Endothelial cell of umbilical vein (primary cell): Measurements from ENCODE around the gene C12orf60. TPM values are rescaled to one million over a fixed set of nuclear protein-coding genes. Genes with fewer than 3 reads are reported as not detected.
"Not testable (repeated sequence)": the region's sequence is repeated elsewhere in the genome, so short reads cannot be mapped to it uniquely, and the experiment has no call there.

Experiments
- BruUV-seq: library from RNA; stranded (reverse); fragments of 400-500 nt; replicated peaks from 2 replicates; lab custom pipeline; 2021; lab: Mats Ljungman, UMichigan
- CTCF ChIA-PET: fragments of 300-600, 350-600 bp; sonication (Branson Sonifier 250); formaldehyde crosslinking; loops from one replicate; lab custom pipeline; 2021; ENCODE audit warnings: antibody characterized with exemption, inconsistent platforms; lab: Charles Lee
- POLR2A ChIA-PET: fragments of 300-600, 350-600 bp; sonication (Branson Sonifier 250); formaldehyde crosslinking; loops from one replicate; lab custom pipeline; 2021; ENCODE audit warnings: antibody characterized with exemption, inconsistent platforms; lab: Charles Lee
- DNase-seq: peaks from one replicate; pipeline ENCODE4 v3.0.0-alpha.2; 2011; ENCODE audit warnings: low read depth, low spot score
- FAIRE-seq: peaks from 2 replicates; lab custom pipeline; 2011; peaks lifted over from hg19 to GRCh38; lab: Jason Lieb, UNC
- H2AFZ ChIP-seq: 2 replicates; pipeline ENCODE4 v1.6.0; 2012; ENCODE audit warnings: low read depth, low read length, control low read depth, inconsistent platforms
- H3K27ac ChIP-seq: 2 replicates; pipeline ENCODE4 v1.5.1; 2011; ENCODE audit warnings: low read depth, mild to moderate bottlenecking, control low read depth, low read length, moderate library complexity; ENCODE audit not compliant: insufficient read depth
- H3K27me3 ChIP-seq, 2 experiments: 2 replicates each; pipeline versions ENCODE4 v1.6.0 to v1.6.1; 2011; ENCODE audit warnings: low read length in 2 of 2, mixed read lengths in 1 of 2; ENCODE audit not compliant: control insufficient read depth in 2 of 2, insufficient read depth in 2 of 2
- H3K36me3 ChIP-seq, 2 experiments: 2 replicates in 1 of 2; 3 replicates in 1 of 2; pipeline ENCODE4 v1.5.1; 2011; ENCODE audit warnings: low read length in 2 of 2, mild to moderate bottlenecking in 1 of 2, moderate library complexity in 1 of 2; ENCODE audit not compliant: control insufficient read depth in 2 of 2, insufficient read depth in 2 of 2; ENCODE audit errors: extremely low read depth in 1 of 2
- H3K4me1 ChIP-seq: 3 replicates; pipeline ENCODE4 v1.5.1; 2011; ENCODE audit warnings: mild to moderate bottlenecking, low read length; ENCODE audit not compliant: control insufficient read depth, insufficient read depth; ENCODE audit errors: extremely low read depth
- H3K4me2 ChIP-seq: 2 replicates; pipeline ENCODE4 v1.6.1; 2011; ENCODE audit warnings: low read length, control low read depth, mixed read lengths; ENCODE audit not compliant: insufficient read depth
- H3K4me3 ChIP-seq, 3 experiments: fragments of 200-600 bp in 1 of 3; sonication (generic), shearing (Covaris generic) in 1 of 3; replicated peaks in 1 of 3; 2 replicates each; pipeline ENCODE4 v1.5.1; 2011 to 2016; ENCODE audit warnings: control low read depth in 3 of 3, low read length in 3 of 3, mild to moderate bottlenecking in 2 of 3, inconsistent platforms in 1 of 3, low read depth in 1 of 3, moderate library complexity in 1 of 3; ENCODE audit not compliant: insufficient read depth in 1 of 3
- H3K79me2 ChIP-seq: 2 replicates; pipeline ENCODE4 v1.6.0; 2012; ENCODE audit warnings: low read length, inconsistent platforms; ENCODE audit not compliant: control insufficient read depth, insufficient read depth
- H3K9ac ChIP-seq: replicated peaks from 2 replicates; pipeline ENCODE3; 2011; ENCODE audit warnings: low read length, control low read depth; ENCODE audit not compliant: insufficient read depth; ENCODE audit errors: extremely low read depth
- H3K9me1 ChIP-seq: replicated peaks from 3 replicates; pipeline ENCODE4 v1.6.0; 2011; ENCODE audit warnings: mild to moderate bottlenecking, low read length; ENCODE audit not compliant: control insufficient read depth, insufficient read depth; ENCODE audit errors: extremely low read depth
- H3K9me3 ChIP-seq: replicated peaks from 2 replicates; pipeline ENCODE4 v1.5.1; 2012; ENCODE audit warnings: low read length, inconsistent platforms; ENCODE audit not compliant: control insufficient read depth, insufficient read depth
- H4K20me1 ChIP-seq: replicated peaks from 2 replicates; pipeline ENCODE3; 2011; ENCODE audit warnings: mild to moderate bottlenecking, low read length; ENCODE audit not compliant: control insufficient read depth, insufficient read depth; ENCODE audit errors: extremely low read depth
- FOS ChIP-seq: IDR thresholded peaks from 2 replicates; pipeline ENCODE4 v1.6.1; 2011; ENCODE audit warnings: mild to moderate bottlenecking, low read length, moderate library complexity, borderline replicate concordance; ENCODE audit not compliant: insufficient read depth
- GATA2 ChIP-seq: IDR thresholded peaks from 2 replicates; pipeline ENCODE4 v1.7.0; 2011; ENCODE audit warnings: low read depth, mild to moderate bottlenecking, moderate library complexity, mixed read lengths, low read length; ENCODE audit not compliant: insufficient read length, insufficient read depth
- JUN ChIP-seq: IDR thresholded peaks from 2 replicates; pipeline ENCODE4 v1.6.1; 2011; ENCODE audit warnings: borderline replicate concordance, low read depth; ENCODE audit not compliant: insufficient read length, insufficient read depth
- MYC ChIP-seq: IDR thresholded peaks from one replicate; pipeline ENCODE4 v1.6.1; 2011; ENCODE audit warnings: mild to moderate bottlenecking, low read depth, low read length
- POLR2A ChIP-seq: IDR thresholded peaks from 2 replicates; pipeline ENCODE4 v1.6.1; 2012; ENCODE audit warnings: low read depth, mild to moderate bottlenecking, control low read depth, low read length
- POLR2AphosphoS5 ChIP-seq: IDR thresholded peaks from 2 replicates; pipeline ENCODE4 v1.6.1; 2012; ENCODE audit warnings: low read depth, mild to moderate bottlenecking, control low read depth, low read length, moderate library complexity; ENCODE audit not compliant: insufficient read depth
- dilution Hi-C: fragments of 300-500 bp; cut with MboI; formaldehyde crosslinking; loops from one replicate; pipeline ENCODE4 v1.15.0; 2019; ENCODE audit warnings: low sequenced_read_pairs; ENCODE audit not compliant: extremely low pct_ligation_motif_present
- intact Hi-C: fragments of 100-400 bp; cut with micrococcal nuclease; formaldehyde crosslinking; loops from one replicate; pipeline ENCODE4 v1.10.0; 2022
- polyA plus RNA-seq, 4 experiments: library from polyadenylated mRNA; depleted of rRNA in 3 of 4; stranded (reverse) in 3 of 4; unstranded in 1 of 4; fragments of >200 nt; gene quantifications; 2 replicates each; pipeline versions ENCODE4 v1.2.1 to v1.2.3, GENCODE V29; 2011 to 2012; ENCODE audit warnings: missing spikeins in 1 of 4
- total RNA-seq: library from RNA; stranded (reverse); gene quantifications from 2 replicates; pipeline ENCODE4 v1.2.3, GENCODE V29; 2021
- TF ChIP-seq, protein P1 (sequence below): IDR thresholded peaks from 2 replicates; pipeline ENCODE4 v1.6.1; 2011; ENCODE audit not compliant: insufficient read depth, insufficient read length
- TF ChIP-seq, protein P2 (sequence below), 2 donors: IDR thresholded peaks; 1 replicate in 1 of 2; 2 replicates in 1 of 2; pipeline ENCODE4 v1.5.1; 2011; ENCODE audit warnings: low read length in 2 of 2, mild to moderate bottlenecking in 2 of 2, moderate library complexity in 2 of 2, control low read depth in 1 of 2, inconsistent platforms in 1 of 2, low read depth in 1 of 2; ENCODE audit not compliant: insufficient read depth in 1 of 2; ENCODE audit errors: extremely low read depth in 1 of 2

Gene C12orf60
- total and polyA plus RNA-seq, 2 donors (not counting 3 experiments of a cell fraction or from before 2014, with no cell fraction given): 0.52 to 1.3 TPM

- H4K20me1 ChIP-seq: no peaks in the 10 kb centered on the region
- H3K79me2 ChIP-seq: no peaks in the 10 kb centered on the region
- dilution Hi-C loops: no loop called here
- H2AFZ ChIP-seq: no peak overlapping the region
- intact Hi-C loops: no loop called here
- no peak overlapping the region for H3K9ac ChIP-seq
- DNase-seq (no peak), FAIRE-seq (no peak)
- no peak overlapping the region for H3K27ac ChIP-seq
- no peaks in the 10 kb centered on the region for H3K9me3 ChIP-seq
- no peaks in the 10 kb centered on the region for H3K27me3 ChIP-seq
- CTCF ChIA-PET: no interaction called here
- POLR2A ChIA-PET: no interaction called here
- BruUV-seq: no TSS peak
- H3K4me3 ChIP-seq: no peak overlapping the region
- H3K4me1 ChIP-seq: peaks cover 3% of the 10 kb centered on the region
- TF ChIP-seq POLR2A (no peak), GATA2 (no peak), MYC (no peak), JUN (no peak), FOS (no peak), POLR2AphosphoS5 (no peak)
- TF ChIP-seq, protein P1, sequence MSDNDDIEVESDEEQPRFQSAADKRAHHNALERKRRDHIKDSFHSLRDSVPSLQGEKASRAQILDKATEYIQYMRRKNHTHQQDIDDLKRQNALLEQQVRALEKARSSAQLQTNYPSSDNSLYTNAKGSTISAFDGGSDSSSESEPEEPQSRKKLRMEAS: no peak
- TF ChIP-seq, protein P2, sequence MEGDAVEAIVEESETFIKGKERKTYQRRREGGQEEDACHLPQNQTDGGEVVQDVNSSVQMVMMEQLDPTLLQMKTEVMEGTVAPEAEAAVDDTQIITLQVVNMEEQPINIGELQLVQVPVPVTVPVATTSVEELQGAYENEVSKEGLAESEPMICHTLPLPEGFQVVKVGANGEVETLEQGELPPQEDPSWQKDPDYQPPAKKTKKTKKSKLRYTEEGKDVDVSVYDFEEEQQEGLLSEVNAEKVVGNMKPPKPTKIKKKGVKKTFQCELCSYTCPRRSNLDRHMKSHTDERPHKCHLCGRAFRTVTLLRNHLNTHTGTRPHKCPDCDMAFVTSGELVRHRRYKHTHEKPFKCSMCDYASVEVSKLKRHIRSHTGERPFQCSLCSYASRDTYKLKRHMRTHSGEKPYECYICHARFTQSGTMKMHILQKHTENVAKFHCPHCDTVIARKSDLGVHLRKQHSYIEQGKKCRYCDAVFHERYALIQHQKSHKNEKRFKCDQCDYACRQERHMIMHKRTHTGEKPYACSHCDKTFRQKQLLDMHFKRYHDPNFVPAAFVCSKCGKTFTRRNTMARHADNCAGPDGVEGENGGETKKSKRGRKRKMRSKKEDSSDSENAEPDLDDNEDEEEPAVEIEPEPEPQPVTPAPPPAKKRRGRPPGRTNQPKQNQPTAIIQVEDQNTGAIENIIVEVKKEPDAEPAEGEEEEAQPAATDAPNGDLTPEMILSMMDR (IDR thresholded peaks at IDR 0.05; ENCODE audit: extremely low read depth in 1 of 2, insufficient read depth in 1 of 2, low read depth in 1 of 2, low read length in 2 of 2): no peak
- no peaks in the 10 kb centered on the region for H3K36me3 ChIP-seq
- H3K4me2 ChIP-seq: no peak overlapping the region
- no peaks in the 10 kb centered on the region for H3K9me1 ChIP-seq
These were observed 38.1 kb upstream of the C12orf60 start for GRCh38 chr12:14765398-14765797.

DNA sequence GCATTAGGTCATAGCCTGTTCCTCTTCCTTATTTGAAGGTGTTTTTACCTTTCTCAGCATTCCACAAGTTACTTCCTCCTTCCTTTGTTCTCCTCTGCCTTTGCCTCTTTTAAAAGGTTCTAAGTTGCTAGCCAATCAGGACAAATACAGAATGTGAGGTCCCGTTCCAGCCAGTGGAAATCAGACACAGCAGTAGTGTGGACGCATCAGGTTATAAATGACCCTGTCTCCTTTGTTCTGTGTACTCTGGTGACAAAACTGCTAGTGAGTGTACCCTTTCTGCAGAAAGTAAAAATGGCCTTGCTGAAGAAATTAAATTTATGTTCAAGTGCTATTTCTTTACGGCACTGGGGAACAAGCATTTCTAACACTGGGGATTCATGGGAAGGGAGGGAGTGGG, 37.5 kb upstream of the C12orf60 start:
- BruUV-seq, POLR2A ChIA-PET, H3K27me3 ChIP-seq, H3K9me1 ChIP-seq, H3K27ac ChIP-seq, dilution Hi-C loops, H3K4me2 ChIP-seq, H3K4me3 ChIP-seq, H3K36me3 ChIP-seq, FAIRE-seq, intact Hi-C loops, H2AFZ ChIP-seq, H3K79me2 ChIP-seq, H3K9ac ChIP-seq, CTCF ChIA-PET, DNase-seq, H3K9me3 ChIP-seq, H4K20me1 ChIP-seq, H3K4me1 ChIP-seq: not testable (repeated sequence)
